Transverse colon (tissue), 4 donors: Measurements from ENCODE around the gene ENPP3.

Experiments used
- POLR2AphosphoS5 ChIP-seq, 3 donors: sonication (generic); formaldehyde crosslinking; IDR thresholded peaks; one replicate each; pipeline ENCODE4 v1.6.1; 2016; ENCODE audit warnings: antibody characterized with exemption in 3 of 3
- TF ChIP-seq, protein P1 (sequence below), 5 experiments: fragments of 200-600 bp in 3 of 5; fragments of 450-650 bp in 2 of 5; sonication (generic) in 3 of 5; IDR thresholded peaks; 1 replicate in 2 of 5; 2 replicates in 3 of 5; pipeline ENCODE4 v1.5.1; 2016 to 2017; ENCODE audit warnings: antibody characterized with exemption in 5 of 5, inconsistent platforms in 3 of 5, mild to moderate bottlenecking in 2 of 5, moderate library complexity in 1 of 5

DNA sequence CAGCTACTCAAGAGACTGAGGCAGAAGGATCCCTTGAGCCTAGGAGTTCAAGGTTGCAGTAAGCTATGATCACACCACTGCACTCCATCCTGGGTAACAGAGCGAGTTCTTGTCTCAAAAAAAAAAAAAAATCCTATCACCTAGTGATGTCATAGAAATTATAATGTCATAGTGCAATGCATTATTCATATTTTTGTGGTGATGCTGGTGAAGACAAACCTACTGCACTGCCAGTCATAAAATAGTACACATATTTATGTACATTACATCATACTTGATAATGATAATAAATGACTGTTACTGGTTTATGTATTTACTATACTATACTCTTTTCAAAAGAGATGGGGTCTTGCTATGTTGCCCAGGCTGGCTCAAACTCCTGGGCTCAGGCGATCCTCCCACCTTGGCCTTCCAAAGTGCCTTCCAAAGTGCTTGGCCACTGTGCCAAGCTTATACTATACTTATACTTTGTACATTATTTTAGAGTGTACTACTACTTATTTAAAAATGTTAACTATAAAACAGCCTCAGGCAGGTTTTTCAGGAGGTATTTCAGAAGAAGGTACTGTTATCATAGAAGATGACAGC lies 26.6 kb downstream of the ENPP3 start:
- TF ChIP-seq POLR2AphosphoS5 (IDR thresholded peaks at IDR 0.05) = no peak
- TF ChIP-seq, protein P1, sequence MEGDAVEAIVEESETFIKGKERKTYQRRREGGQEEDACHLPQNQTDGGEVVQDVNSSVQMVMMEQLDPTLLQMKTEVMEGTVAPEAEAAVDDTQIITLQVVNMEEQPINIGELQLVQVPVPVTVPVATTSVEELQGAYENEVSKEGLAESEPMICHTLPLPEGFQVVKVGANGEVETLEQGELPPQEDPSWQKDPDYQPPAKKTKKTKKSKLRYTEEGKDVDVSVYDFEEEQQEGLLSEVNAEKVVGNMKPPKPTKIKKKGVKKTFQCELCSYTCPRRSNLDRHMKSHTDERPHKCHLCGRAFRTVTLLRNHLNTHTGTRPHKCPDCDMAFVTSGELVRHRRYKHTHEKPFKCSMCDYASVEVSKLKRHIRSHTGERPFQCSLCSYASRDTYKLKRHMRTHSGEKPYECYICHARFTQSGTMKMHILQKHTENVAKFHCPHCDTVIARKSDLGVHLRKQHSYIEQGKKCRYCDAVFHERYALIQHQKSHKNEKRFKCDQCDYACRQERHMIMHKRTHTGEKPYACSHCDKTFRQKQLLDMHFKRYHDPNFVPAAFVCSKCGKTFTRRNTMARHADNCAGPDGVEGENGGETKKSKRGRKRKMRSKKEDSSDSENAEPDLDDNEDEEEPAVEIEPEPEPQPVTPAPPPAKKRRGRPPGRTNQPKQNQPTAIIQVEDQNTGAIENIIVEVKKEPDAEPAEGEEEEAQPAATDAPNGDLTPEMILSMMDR (IDR thresholded peaks at IDR 0.05) = no peak
